Panc1 (cell line): ENCODE data around the gene ADORA1. TPM values are rescaled to one million over a fixed set of nuclear protein-coding genes. Genes with fewer than 3 reads are reported as not detected.

ENCODE experiments used
- ATAC-seq: fragments of 200-7000 bp; cut with Tn5 transposase; 2 replicates; pipeline ENCODE4 v1.9.1; 2020; ENCODE audit warnings: mild to moderate bottlenecking, moderate library complexity
- BruUV-seq: library from RNA; stranded (reverse); fragments of 400-500 nt; replicated peaks from 2 replicates; lab custom pipeline; 2021; lab: Mats Ljungman, UMichigan
- CTCF ChIA-PET: fragments of 300-600 bp; sonication (Branson Sonifier 250); formaldehyde crosslinking; loops from one replicate; lab custom pipeline; 2022; ENCODE audit warnings: antibody characterized with exemption; lab: Charles Lee
- POLR2A ChIA-PET: fragments of 300-600 bp; sonication (Branson Sonifier 250); formaldehyde crosslinking; loops from one replicate; lab custom pipeline; 2022; ENCODE audit warnings: antibody characterized with exemption; lab: Charles Lee
- DNase-seq: peaks from one replicate; pipeline ENCODE4 v3.0.0-alpha.2; 2010; ENCODE audit warnings: low read depth, low spot score
- H3K27ac ChIP-seq: 2 replicates; pipeline ENCODE4 v1.5.1; 2011; ENCODE audit warnings: mild to moderate bottlenecking, low read length, inconsistent platforms
- H3K27me3 ChIP-seq: fragments of 200-500 bp; sonication (Bioruptor generic); 2 replicates; pipeline ENCODE4 v1.6.0; 2014; ENCODE audit warnings: low read length, inconsistent platforms; ENCODE audit not compliant: control insufficient read depth, insufficient read depth
- H3K36me3 ChIP-seq: fragments of 200-500 bp; sonication (Bioruptor generic); 2 replicates; pipeline ENCODE4 v1.5.1; 2014; ENCODE audit warnings: inconsistent platforms, mild to moderate bottlenecking, low read length, moderate library complexity; ENCODE audit not compliant: control insufficient read depth, insufficient read depth
- H3K4me1 ChIP-seq: 2 replicates; pipeline ENCODE4 v1.5.1; 2011; ENCODE audit warnings: inconsistent platforms, mild to moderate bottlenecking, low read length, moderate library complexity; ENCODE audit not compliant: control insufficient read depth, insufficient read depth
- H3K4me3 ChIP-seq, 2 experiments: 2 replicates each; pipeline ENCODE4 v1.5.1; 2011 to 2012; ENCODE audit warnings: low read depth in 2 of 2, low read length in 2 of 2, mild to moderate bottlenecking in 2 of 2, inconsistent platforms in 1 of 2, moderate library complexity in 1 of 2
- H3K9me3 ChIP-seq: fragments of 200-500 bp; sonication (Bioruptor generic); 2 replicates; pipeline ENCODE4 v1.5.1; 2014; ENCODE audit warnings: low read depth, mild to moderate bottlenecking, inconsistent platforms, low read length, moderate library complexity; ENCODE audit not compliant: control insufficient read depth, insufficient read depth
- POLR2AphosphoS5 ChIP-seq: IDR thresholded peaks from 2 replicates; pipeline ENCODE4 v1.6.1; 2012; ENCODE audit warnings: mild to moderate bottlenecking, low read depth, low read length, moderate library complexity
- SIN3A ChIP-seq: IDR thresholded peaks from 2 replicates; pipeline ENCODE4 v1.6.1; 2012; ENCODE audit warnings: low read depth, mild to moderate bottlenecking, low read length, moderate library complexity, borderline replicate concordance; ENCODE audit not compliant: insufficient read depth
- TCF7L2 ChIP-seq: IDR thresholded peaks from 2 replicates; pipeline ENCODE4 v1.6.1; 2011; ENCODE audit warnings: mild to moderate bottlenecking, low read depth, low read length, inconsistent platforms
- in situ Hi-C: cut with HindIII; loops from 2 replicates; pipeline ENCODE4 v1.10.0; 2016; ENCODE audit warnings: low sequenced_read_pairs, low pct_unique_long_range_greater_than_20kb
- intact Hi-C: fragments of 100-400 bp; cut with micrococcal nuclease; formaldehyde crosslinking; loops from one replicate; pipeline ENCODE4 v1.10.0; 2022; ENCODE audit not compliant: unreplicated experiment
- total RNA-seq: library from RNA; stranded (reverse); gene quantifications from one replicate; pipeline ENCODE4 v1.2.1, GENCODE V29; 2021; ENCODE audit not compliant: unreplicated experiment
- TF ChIP-seq, protein P1 (sequence below): fragments of 450-650 bp; IDR thresholded peaks from 2 replicates; pipeline ENCODE4 v1.5.1; 2017; ENCODE audit warnings: mild to moderate bottlenecking
- TF ChIP-seq, protein P2 (sequence below), 2 experiments: IDR thresholded peaks; 2 replicates each; pipeline ENCODE4 v1.6.1; 2011 to 2012; ENCODE audit warnings: low read depth in 2 of 2, control low read depth in 1 of 2, low read length in 1 of 2, mild to moderate bottlenecking in 1 of 2, moderate library complexity in 1 of 2; ENCODE audit not compliant: insufficient read depth in 1 of 2

Gene ADORA1
- total RNA-seq, 1 experiment from 2014 or later = 8.5 TPM

DNA sequence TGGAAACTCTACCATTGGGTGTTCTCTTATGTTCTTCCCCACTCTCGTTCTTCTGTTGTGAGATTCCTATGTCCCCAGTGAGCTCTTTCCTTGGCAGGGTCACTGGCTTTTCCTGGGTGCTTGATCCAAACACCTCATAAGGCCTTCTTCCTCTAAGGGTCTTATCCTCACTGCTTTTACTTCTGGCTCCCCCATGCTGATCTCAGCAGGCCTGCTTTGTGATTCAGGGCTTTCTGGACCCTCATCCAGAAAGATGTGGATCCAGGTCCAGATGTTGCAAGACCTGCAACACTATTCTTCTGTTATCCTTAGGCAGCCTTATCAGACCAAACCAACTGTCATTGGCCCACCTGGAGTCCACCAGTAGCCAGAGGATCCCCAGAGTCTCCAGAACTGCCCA, 30.5 kb upstream of the ADORA1 start:
- Histone ChIP-seq H3K9me3 (peaks cover 8% of the 10 kb centered on the region), H3K36me3 (no peaks in the 10 kb centered on the region), H3K27me3 (peaks cover 4% of the 10 kb centered on the region; the same call in 1 of the 2 replicates), H3K27ac (no peak overlapping the region), H3K4me1 (no peaks in the 10 kb centered on the region), H3K4me3 (no peak overlapping the region)
- TF ChIP-seq, protein P1, sequence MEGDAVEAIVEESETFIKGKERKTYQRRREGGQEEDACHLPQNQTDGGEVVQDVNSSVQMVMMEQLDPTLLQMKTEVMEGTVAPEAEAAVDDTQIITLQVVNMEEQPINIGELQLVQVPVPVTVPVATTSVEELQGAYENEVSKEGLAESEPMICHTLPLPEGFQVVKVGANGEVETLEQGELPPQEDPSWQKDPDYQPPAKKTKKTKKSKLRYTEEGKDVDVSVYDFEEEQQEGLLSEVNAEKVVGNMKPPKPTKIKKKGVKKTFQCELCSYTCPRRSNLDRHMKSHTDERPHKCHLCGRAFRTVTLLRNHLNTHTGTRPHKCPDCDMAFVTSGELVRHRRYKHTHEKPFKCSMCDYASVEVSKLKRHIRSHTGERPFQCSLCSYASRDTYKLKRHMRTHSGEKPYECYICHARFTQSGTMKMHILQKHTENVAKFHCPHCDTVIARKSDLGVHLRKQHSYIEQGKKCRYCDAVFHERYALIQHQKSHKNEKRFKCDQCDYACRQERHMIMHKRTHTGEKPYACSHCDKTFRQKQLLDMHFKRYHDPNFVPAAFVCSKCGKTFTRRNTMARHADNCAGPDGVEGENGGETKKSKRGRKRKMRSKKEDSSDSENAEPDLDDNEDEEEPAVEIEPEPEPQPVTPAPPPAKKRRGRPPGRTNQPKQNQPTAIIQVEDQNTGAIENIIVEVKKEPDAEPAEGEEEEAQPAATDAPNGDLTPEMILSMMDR = no peak
- TF ChIP-seq, protein P2, sequence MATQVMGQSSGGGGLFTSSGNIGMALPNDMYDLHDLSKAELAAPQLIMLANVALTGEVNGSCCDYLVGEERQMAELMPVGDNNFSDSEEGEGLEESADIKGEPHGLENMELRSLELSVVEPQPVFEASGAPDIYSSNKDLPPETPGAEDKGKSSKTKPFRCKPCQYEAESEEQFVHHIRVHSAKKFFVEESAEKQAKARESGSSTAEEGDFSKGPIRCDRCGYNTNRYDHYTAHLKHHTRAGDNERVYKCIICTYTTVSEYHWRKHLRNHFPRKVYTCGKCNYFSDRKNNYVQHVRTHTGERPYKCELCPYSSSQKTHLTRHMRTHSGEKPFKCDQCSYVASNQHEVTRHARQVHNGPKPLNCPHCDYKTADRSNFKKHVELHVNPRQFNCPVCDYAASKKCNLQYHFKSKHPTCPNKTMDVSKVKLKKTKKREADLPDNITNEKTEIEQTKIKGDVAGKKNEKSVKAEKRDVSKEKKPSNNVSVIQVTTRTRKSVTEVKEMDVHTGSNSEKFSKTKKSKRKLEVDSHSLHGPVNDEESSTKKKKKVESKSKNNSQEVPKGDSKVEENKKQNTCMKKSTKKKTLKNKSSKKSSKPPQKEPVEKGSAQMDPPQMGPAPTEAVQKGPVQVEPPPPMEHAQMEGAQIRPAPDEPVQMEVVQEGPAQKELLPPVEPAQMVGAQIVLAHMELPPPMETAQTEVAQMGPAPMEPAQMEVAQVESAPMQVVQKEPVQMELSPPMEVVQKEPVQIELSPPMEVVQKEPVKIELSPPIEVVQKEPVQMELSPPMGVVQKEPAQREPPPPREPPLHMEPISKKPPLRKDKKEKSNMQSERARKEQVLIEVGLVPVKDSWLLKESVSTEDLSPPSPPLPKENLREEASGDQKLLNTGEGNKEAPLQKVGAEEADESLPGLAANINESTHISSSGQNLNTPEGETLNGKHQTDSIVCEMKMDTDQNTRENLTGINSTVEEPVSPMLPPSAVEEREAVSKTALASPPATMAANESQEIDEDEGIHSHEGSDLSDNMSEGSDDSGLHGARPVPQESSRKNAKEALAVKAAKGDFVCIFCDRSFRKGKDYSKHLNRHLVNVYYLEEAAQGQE (IDR thresholded peaks at IDR 0.05; ENCODE audit: insufficient read depth in 1 of 2, low read depth in 2 of 2, low read length in 1 of 2) = no peak
- TF ChIP-seq SIN3A (no peak), TCF7L2 (no peak), POLR2AphosphoS5 (no peak)
- DNase-seq = no peak
- intact Hi-C loops (no loop called here), in situ Hi-C loops (no loop called here)
- POLR2A ChIA-PET = no interaction called here
- no TSS peak for BruUV-seq
- CTCF ChIA-PET = no interaction called here
- no peak for ATAC-seq

DNA sequence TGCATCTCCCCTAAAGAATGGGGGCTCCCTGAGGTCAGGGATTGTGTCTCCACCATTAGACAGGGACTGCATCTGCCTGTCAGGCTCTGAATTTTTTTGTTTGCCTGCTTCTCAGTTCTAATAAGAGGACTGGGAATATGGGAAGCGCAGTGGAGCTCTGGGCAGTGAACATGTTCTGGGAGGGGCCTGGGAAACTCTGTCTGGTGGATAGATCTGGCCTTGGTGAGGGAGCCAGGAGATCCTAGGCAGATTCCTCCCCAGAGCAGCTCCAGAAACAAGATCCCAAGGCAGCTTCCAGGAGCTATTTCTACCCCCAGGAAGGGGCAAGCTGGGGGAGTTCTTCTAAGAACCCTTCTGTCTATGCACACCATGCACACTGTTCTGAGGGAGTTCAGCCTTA, 29.1 kb upstream of the ADORA1 start:
- no peaks in the 10 kb centered on the region for H3K36me3 ChIP-seq
- no peak for ATAC-seq
- POLR2A ChIA-PET = no interaction called here
- H3K4me1 ChIP-seq = no peaks in the 10 kb centered on the region
- DNase-seq = no peak
- H3K9me3 ChIP-seq = peaks cover 8% of the 10 kb centered on the region
- no TSS peak for BruUV-seq
- in situ Hi-C loops (no loop called here), intact Hi-C loops (no loop called here)
- no peak overlapping the region for H3K27ac ChIP-seq
- H3K27me3 ChIP-seq = 0 out of 2 replicates have a peak, but pooled peaks cover 2% of the 10 kb centered on the region
- TF ChIP-seq SIN3A (no peak), POLR2AphosphoS5 (no peak)
- TF ChIP-seq, protein P1 = no peak
- CTCF ChIA-PET = no interaction called here
- no peak overlapping the region for H3K4me3 ChIP-seq
